ENCODE results near the gene GPD1L.
A peak's percentile ranks its signal among the peaks of the same experiment; 100 is the strongest.

Gene GPD1L

GRCh38 chr3:32208447-32208846 is 102.0 kb downstream of the GPD1L start:
- no peaks in the 10 kb centered on the region for H3K36me3 ChIP-seq (replicated peaks; ENCODE audit: low read depth, low read length)
- H3K4me2 ChIP-seq (ENCODE audit: low read length): no peak overlapping the region
- H3K9me3 ChIP-seq (ENCODE audit: insufficient read depth, low read length): no peaks in the 10 kb centered on the region
- peaks cover 12% of the 10 kb centered on the region; the same call in 1 of the 2 replicates for H3K27me3 ChIP-seq (ENCODE audit: low read depth, low read length)
- H3K4me1 ChIP-seq (ENCODE audit: low read length): no peaks in the 10 kb centered on the region
- H3K79me2 ChIP-seq (ENCODE audit: low read length): no peaks in the 10 kb centered on the region
- H3K9ac ChIP-seq (ENCODE audit: low read length): no peak overlapping the region
- TF ChIP-seq, protein P1, sequence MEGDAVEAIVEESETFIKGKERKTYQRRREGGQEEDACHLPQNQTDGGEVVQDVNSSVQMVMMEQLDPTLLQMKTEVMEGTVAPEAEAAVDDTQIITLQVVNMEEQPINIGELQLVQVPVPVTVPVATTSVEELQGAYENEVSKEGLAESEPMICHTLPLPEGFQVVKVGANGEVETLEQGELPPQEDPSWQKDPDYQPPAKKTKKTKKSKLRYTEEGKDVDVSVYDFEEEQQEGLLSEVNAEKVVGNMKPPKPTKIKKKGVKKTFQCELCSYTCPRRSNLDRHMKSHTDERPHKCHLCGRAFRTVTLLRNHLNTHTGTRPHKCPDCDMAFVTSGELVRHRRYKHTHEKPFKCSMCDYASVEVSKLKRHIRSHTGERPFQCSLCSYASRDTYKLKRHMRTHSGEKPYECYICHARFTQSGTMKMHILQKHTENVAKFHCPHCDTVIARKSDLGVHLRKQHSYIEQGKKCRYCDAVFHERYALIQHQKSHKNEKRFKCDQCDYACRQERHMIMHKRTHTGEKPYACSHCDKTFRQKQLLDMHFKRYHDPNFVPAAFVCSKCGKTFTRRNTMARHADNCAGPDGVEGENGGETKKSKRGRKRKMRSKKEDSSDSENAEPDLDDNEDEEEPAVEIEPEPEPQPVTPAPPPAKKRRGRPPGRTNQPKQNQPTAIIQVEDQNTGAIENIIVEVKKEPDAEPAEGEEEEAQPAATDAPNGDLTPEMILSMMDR (IDR thresholded peaks at IDR 0.05; ENCODE audit: low read depth, low read length): no peak
- TF ChIP-seq EZH2phosphoT487 (IDR thresholded peaks at IDR 0.05; ENCODE audit: low read depth): no peak
- no peaks in the 10 kb centered on the region for H4K20me1 ChIP-seq (ENCODE audit: insufficient read depth, low read length)
- H3K27ac ChIP-seq (ENCODE audit: low read length): no peak overlapping the region
- no peak overlapping the region for H2AFZ ChIP-seq (ENCODE audit: low read depth, low read length)
- H3K4me3 ChIP-seq (ENCODE audit: low read length): no peak overlapping the region

- no peaks in the 10 kb centered on the region for H3K27me3 ChIP-seq (ENCODE audit: low read depth, low read length)
- H3K9me3 ChIP-seq (ENCODE audit: insufficient read depth, low read length): no peaks in the 10 kb centered on the region
- H3K36me3 ChIP-seq (replicated peaks; ENCODE audit: low read depth, low read length): no peaks in the 10 kb centered on the region
- H3K79me2 ChIP-seq (ENCODE audit: low read length): no peaks in the 10 kb centered on the region
- TF ChIP-seq, protein P1 (IDR thresholded peaks at IDR 0.05; ENCODE audit: low read depth, low read length): no peak
- TF ChIP-seq EZH2phosphoT487 (IDR thresholded peaks at IDR 0.05; ENCODE audit: low read depth): no peak
- H3K4me2 ChIP-seq (ENCODE audit: low read length): no peak overlapping the region
- no peak overlapping the region for H3K9ac ChIP-seq (ENCODE audit: low read length)
- no peak overlapping the region for H3K27ac ChIP-seq (ENCODE audit: low read length)
- H4K20me1 ChIP-seq (ENCODE audit: insufficient read depth, low read length): no peaks in the 10 kb centered on the region
- no peak overlapping the region for H2AFZ ChIP-seq (ENCODE audit: low read depth, low read length)
- H3K4me1 ChIP-seq (ENCODE audit: low read length): peaks cover 15% of the 10 kb centered on the region
- H3K4me3 ChIP-seq (ENCODE audit: low read length): no peak overlapping the region
Observed at GRCh38 chr3:32215185-32215584, 108.8 kb downstream of the GPD1L start.

DNA sequence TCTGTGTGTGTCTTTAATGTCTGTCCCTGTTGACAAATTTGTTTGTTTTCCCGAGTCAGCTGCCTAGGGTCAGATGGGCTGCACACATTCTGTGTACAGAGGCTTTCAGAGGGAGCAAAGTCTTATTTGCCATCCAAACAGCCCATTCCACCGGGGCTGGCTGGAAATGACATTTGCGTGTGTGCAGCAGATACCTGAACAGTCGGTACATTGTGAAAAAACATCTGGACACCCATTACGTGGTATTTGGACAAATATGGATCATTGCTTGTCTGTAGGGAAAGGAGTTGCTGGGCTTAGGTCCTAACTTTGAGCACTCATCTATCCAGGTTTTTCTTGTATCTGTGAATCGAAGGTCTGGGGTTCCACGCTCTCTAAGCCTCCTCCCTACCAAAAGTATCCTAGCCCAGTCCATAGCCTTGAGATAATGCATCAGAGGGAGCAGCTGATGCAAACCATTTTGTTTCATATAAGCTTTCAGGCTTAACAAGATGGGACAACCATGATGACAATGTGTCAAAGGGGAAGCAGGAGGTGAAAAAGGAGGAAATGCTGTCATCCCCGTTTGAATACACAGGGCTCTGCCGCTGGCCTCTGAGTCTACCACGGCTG is 109.9 kb downstream of the GPD1L start:
- Histone ChIP-seq H3K9me3 (ENCODE audit: insufficient read depth, low read length) (no peaks in the 10 kb centered on the region), H3K4me3 (ENCODE audit: low read length) (no peak overlapping the region), H3K36me3 (replicated peaks; ENCODE audit: low read depth, low read length) (no peaks in the 10 kb centered on the region), H3K4me1 (ENCODE audit: low read length) (peaks cover 15% of the 10 kb centered on the region), H4K20me1 (ENCODE audit: insufficient read depth, low read length) (no peaks in the 10 kb centered on the region), H3K27me3 (ENCODE audit: low read depth, low read length) (no peaks in the 10 kb centered on the region), H3K27ac (ENCODE audit: low read length) (no peak overlapping the region), H3K4me2 (ENCODE audit: low read length) (peak overlapping the region; percentile 8; the same call in 1 of the 2 replicates), H3K79me2 (ENCODE audit: low read length) (no peaks in the 10 kb centered on the region), H3K9ac (ENCODE audit: low read length) (no peak overlapping the region), H2AFZ (ENCODE audit: low read depth, low read length) (no peak overlapping the region)
- no peak for TF ChIP-seq EZH2phosphoT487 (IDR thresholded peaks at IDR 0.05; ENCODE audit: low read depth)
- TF ChIP-seq, protein P1 (IDR thresholded peaks at IDR 0.05; ENCODE audit: low read depth, low read length): no peak

DNA sequence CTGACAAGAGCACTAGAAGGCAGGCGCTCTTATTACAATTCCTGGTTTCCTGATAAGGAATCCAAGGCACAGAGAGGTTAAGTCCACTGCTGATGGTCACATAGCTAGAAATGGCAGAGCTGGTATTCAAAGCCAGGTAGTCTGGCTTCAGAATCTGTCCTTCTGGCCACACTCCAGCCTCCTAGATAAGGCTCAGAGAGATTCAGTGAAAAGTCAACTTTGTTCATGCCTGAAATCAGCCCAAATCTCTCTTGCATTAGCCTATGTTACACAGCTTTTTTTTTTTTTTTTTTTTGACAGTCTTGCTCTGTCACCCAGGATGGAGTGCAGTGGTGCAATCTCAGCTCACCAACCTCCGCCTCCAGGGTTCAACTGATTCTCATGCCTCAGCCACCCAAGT is 110.9 kb downstream of the GPD1L start:
- Histone ChIP-seq H3K79me2 (ENCODE audit: low read length) (no peaks in the 10 kb centered on the region), H3K9ac (ENCODE audit: low read length) (no peak overlapping the region), H3K27ac (ENCODE audit: low read length) (no peak overlapping the region), H3K9me3 (ENCODE audit: insufficient read depth, low read length) (no peaks in the 10 kb centered on the region), H3K4me3 (ENCODE audit: low read length) (no peak overlapping the region), H2AFZ (ENCODE audit: low read depth, low read length) (no peak overlapping the region), H4K20me1 (ENCODE audit: insufficient read depth, low read length) (no peaks in the 10 kb centered on the region), H3K27me3 (ENCODE audit: low read depth, low read length) (no peaks in the 10 kb centered on the region), H3K36me3 (replicated peaks; ENCODE audit: low read depth, low read length) (no peaks in the 10 kb centered on the region), H3K4me2 (ENCODE audit: low read length) (no peak overlapping the region), H3K4me1 (ENCODE audit: low read length) (peaks cover 15% of the 10 kb centered on the region)
- TF ChIP-seq, protein P1 (IDR thresholded peaks at IDR 0.05; ENCODE audit: low read depth, low read length): no peak
- TF ChIP-seq EZH2phosphoT487 (IDR thresholded peaks at IDR 0.05; ENCODE audit: low read depth): no peak

Data from OCI-LY3 (cell line).